ENCODE results near the gene THSD4.

The THSD4 gene

DNA sequence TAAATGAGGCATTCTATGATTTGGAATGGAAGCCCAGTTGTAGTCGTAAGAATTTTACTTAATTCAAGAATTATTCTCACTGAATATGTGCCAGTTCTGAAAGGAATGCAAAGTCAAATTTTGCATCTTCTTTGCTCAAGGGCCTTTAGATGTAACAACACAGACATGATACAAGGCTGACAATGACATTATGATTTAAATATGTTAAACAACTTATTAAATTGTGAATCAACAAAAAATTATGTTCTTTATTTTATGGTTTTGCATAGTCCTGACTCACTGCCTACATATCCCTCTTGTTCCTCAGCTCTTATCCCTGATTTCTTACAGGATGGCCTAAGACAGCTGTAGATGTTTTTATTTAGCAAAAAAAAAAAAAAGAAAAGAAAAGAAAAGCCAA lies 524.2 kb downstream of the THSD4 start:
- Histone ChIP-seq H3K4me1 (ENCODE audit: control insufficient read depth in 5 of 5, insufficient read depth in 5 of 5, low read length in 5 of 5) (peaks cover 0 to 14% (median 10%) of the 10 kb centered on the region in 5 donors), H3K9ac (ENCODE audit: low read length in 5 of 5) (no peak overlapping the region), H3K36me3 (ENCODE audit: control insufficient read depth in 5 of 5, insufficient read depth in 5 of 5, low read length in 5 of 5) (no peaks in the 10 kb centered on the region), H3K27me3 (ENCODE audit: control insufficient read depth in 5 of 5, insufficient read depth in 4 of 5, low read length in 5 of 5) (no peaks in the 10 kb centered on the region), H3K9me3 (ENCODE audit: control insufficient read depth in 5 of 5, low read length in 5 of 5) (no peaks in the 10 kb centered on the region), H3K4me3 (ENCODE audit: low read depth in 1 of 5, low read length in 5 of 5) (no peak overlapping the region), H3K27ac (ENCODE audit: low read depth, low read length) (no peak overlapping the region)

- Histone ChIP-seq H3K4me3 (ENCODE audit: low read depth in 1 of 5, low read length in 5 of 5) (no peak overlapping the region), H3K27ac (ENCODE audit: low read depth, low read length) (no peak overlapping the region), H3K36me3 (ENCODE audit: control insufficient read depth in 5 of 5, insufficient read depth in 5 of 5, low read length in 5 of 5) (no peaks in the 10 kb centered on the region), H3K9ac (ENCODE audit: low read length in 5 of 5) (no peak overlapping the region), H3K9me3 (ENCODE audit: control insufficient read depth in 5 of 5, low read length in 5 of 5) (no peaks in the 10 kb centered on the region), H3K27me3 (ENCODE audit: control insufficient read depth in 5 of 5, insufficient read depth in 4 of 5, low read length in 5 of 5) (no peaks in the 10 kb centered on the region), H3K4me1 (ENCODE audit: control insufficient read depth in 5 of 5, insufficient read depth in 5 of 5, low read length in 5 of 5) (peaks cover 0 to 14% (median 10%) of the 10 kb centered on the region in 5 donors)
Measured at GRCh38 chr15:71643918-71644317, 528.6 kb downstream of the THSD4 start.

- Histone ChIP-seq H3K9me3 (ENCODE audit: control insufficient read depth in 5 of 5, low read length in 5 of 5) (no peaks in the 10 kb centered on the region), H3K4me3 (ENCODE audit: low read depth in 1 of 5, low read length in 5 of 5) (no peak overlapping the region), H3K27me3 (ENCODE audit: control insufficient read depth in 5 of 5, insufficient read depth in 4 of 5, low read length in 5 of 5) (no peaks in the 10 kb centered on the region), H3K9ac (ENCODE audit: low read length in 5 of 5) (no peak overlapping the region), H3K36me3 (ENCODE audit: control insufficient read depth in 5 of 5, insufficient read depth in 5 of 5, low read length in 5 of 5) (no peaks in the 10 kb centered on the region), H3K27ac (ENCODE audit: low read depth, low read length) (no peak overlapping the region), H3K4me1 (ENCODE audit: control insufficient read depth in 5 of 5, insufficient read depth in 5 of 5, low read length in 5 of 5) (peaks cover 0 to 15% (median 6%) of the 10 kb centered on the region in 5 donors)
Measured at GRCh38 chr15:71646767-71647486, 531.7 kb downstream of the THSD4 start.

DNA sequence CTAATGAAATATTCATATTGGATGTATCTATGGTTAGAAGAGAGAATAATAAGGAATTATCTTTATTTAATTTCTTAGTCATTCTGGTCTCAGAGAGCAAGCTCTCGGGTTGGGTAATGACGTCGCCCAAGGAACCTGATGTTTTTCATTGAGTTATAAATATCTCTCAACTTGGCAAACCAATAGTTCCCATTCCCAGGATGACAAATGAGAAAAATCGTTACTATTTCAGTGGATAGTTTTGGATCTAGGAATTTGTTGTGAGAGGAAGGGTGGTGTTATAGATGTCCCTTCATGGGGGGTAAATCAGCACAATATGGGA lies 532.2 kb downstream of the THSD4 start:
- Histone ChIP-seq H3K36me3 (ENCODE audit: control insufficient read depth in 5 of 5, insufficient read depth in 5 of 5, low read length in 5 of 5) (no peaks in the 10 kb centered on the region), H3K27ac (ENCODE audit: low read depth, low read length) (no peak overlapping the region), H3K4me1 (ENCODE audit: control insufficient read depth in 5 of 5, insufficient read depth in 5 of 5, low read length in 5 of 5) (peaks cover 0 to 15% (median 7%) of the 10 kb centered on the region in 5 donors), H3K4me3 (ENCODE audit: low read depth in 1 of 5, low read length in 5 of 5) (no peak overlapping the region), H3K9ac (ENCODE audit: low read length in 5 of 5) (no peak overlapping the region), H3K27me3 (ENCODE audit: control insufficient read depth in 5 of 5, insufficient read depth in 4 of 5, low read length in 5 of 5) (no peaks in the 10 kb centered on the region), H3K9me3 (ENCODE audit: control insufficient read depth in 5 of 5, low read length in 5 of 5) (no peaks in the 10 kb centered on the region)

GRCh38 chr15:71648095-71648494 lies 532.8 kb downstream of the THSD4 start:
- peaks cover 0 to 15% (median 7%) of the 10 kb centered on the region in 5 donors for H3K4me1 ChIP-seq (ENCODE audit: control insufficient read depth in 5 of 5, insufficient read depth in 5 of 5, low read length in 5 of 5)
- no peaks in the 10 kb centered on the region for H3K9me3 ChIP-seq (ENCODE audit: control insufficient read depth in 5 of 5, low read length in 5 of 5)
- no peak overlapping the region for H3K27ac ChIP-seq (ENCODE audit: low read depth, low read length)
- H3K36me3 ChIP-seq (ENCODE audit: control insufficient read depth in 5 of 5, insufficient read depth in 5 of 5, low read length in 5 of 5) = no peaks in the 10 kb centered on the region
- no peak overlapping the region for H3K9ac ChIP-seq (ENCODE audit: low read length in 5 of 5)
- no peak overlapping the region for H3K4me3 ChIP-seq (ENCODE audit: low read depth in 1 of 5, low read length in 5 of 5)
- no peaks in the 10 kb centered on the region for H3K27me3 ChIP-seq (ENCODE audit: control insufficient read depth in 5 of 5, insufficient read depth in 4 of 5, low read length in 5 of 5)

DNA sequence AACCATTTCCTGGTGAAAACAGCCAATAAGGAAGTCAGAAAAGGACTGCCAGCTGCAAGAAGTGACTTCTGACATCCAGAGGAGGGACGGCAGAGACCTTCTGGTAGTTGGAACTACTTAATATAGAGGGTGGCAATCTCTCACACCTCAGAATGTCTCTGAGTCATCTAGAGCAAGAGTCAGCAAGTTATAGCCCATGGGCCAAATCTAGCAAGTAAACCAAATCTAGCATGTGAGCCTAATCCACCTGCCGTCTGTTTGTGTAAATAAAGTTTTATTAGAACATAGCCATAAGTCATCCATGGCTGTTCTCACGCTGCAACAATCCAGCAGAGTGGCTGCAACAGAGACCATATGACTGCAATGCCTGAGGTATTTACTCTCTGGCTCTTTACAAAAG lies 534.6 kb downstream of the THSD4 start:
- no peak overlapping the region for H3K27ac ChIP-seq (ENCODE audit: low read depth, low read length)
- no peaks in the 10 kb centered on the region for H3K27me3 ChIP-seq (ENCODE audit: control insufficient read depth in 5 of 5, insufficient read depth in 4 of 5, low read length in 5 of 5)
- H3K9ac ChIP-seq (ENCODE audit: low read length in 5 of 5) = no peak overlapping the region
- H3K4me1 ChIP-seq (ENCODE audit: control insufficient read depth in 5 of 5, insufficient read depth in 5 of 5, low read length in 5 of 5) = peaks cover 0 to 24% (median 15%) of the 10 kb centered on the region in 5 donors
- H3K9me3 ChIP-seq (ENCODE audit: control insufficient read depth in 5 of 5, low read length in 5 of 5) = no peaks in the 10 kb centered on the region
- no peak overlapping the region for H3K4me3 ChIP-seq (ENCODE audit: low read depth in 1 of 5, low read length in 5 of 5)
- no peaks in the 10 kb centered on the region for H3K36me3 ChIP-seq (ENCODE audit: control insufficient read depth in 5 of 5, insufficient read depth in 5 of 5, low read length in 5 of 5)

GRCh38 chr15:71650603-71651002 lies 535.3 kb downstream of the THSD4 start:
- Histone ChIP-seq H3K27me3 (ENCODE audit: control insufficient read depth in 5 of 5, insufficient read depth in 4 of 5, low read length in 5 of 5) (no peaks in the 10 kb centered on the region), H3K36me3 (ENCODE audit: control insufficient read depth in 5 of 5, insufficient read depth in 5 of 5, low read length in 5 of 5) (no peaks in the 10 kb centered on the region), H3K4me1 (ENCODE audit: control insufficient read depth in 5 of 5, insufficient read depth in 5 of 5, low read length in 5 of 5) (peaks cover 0 to 26% (median 15%) of the 10 kb centered on the region in 5 donors), H3K4me3 (ENCODE audit: low read depth in 1 of 5, low read length in 5 of 5) (no peak overlapping the region), H3K9ac (ENCODE audit: low read length in 5 of 5) (no peak overlapping the region), H3K9me3 (ENCODE audit: control insufficient read depth in 5 of 5, low read length in 5 of 5) (no peaks in the 10 kb centered on the region), H3K27ac (ENCODE audit: low read depth, low read length) (no peak overlapping the region)

- Histone ChIP-seq H3K36me3 (ENCODE audit: control insufficient read depth in 5 of 5, insufficient read depth in 5 of 5, low read length in 5 of 5) (no peaks in the 10 kb centered on the region), H3K9ac (ENCODE audit: low read length in 5 of 5) (no peak overlapping the region), H3K27me3 (ENCODE audit: control insufficient read depth in 5 of 5, insufficient read depth in 4 of 5, low read length in 5 of 5) (no peaks in the 10 kb centered on the region), H3K4me1 (ENCODE audit: control insufficient read depth in 5 of 5, insufficient read depth in 5 of 5, low read length in 5 of 5) (peaks cover 0 to 26% (median 15%) of the 10 kb centered on the region in 5 donors), H3K4me3 (ENCODE audit: low read depth in 1 of 5, low read length in 5 of 5) (no peak overlapping the region), H3K27ac (ENCODE audit: low read depth, low read length) (no peak overlapping the region), H3K9me3 (ENCODE audit: control insufficient read depth in 5 of 5, low read length in 5 of 5) (no peaks in the 10 kb centered on the region)
Measured at GRCh38 chr15:71651750-71652186, 536.5 kb downstream of the THSD4 start.

DNA sequence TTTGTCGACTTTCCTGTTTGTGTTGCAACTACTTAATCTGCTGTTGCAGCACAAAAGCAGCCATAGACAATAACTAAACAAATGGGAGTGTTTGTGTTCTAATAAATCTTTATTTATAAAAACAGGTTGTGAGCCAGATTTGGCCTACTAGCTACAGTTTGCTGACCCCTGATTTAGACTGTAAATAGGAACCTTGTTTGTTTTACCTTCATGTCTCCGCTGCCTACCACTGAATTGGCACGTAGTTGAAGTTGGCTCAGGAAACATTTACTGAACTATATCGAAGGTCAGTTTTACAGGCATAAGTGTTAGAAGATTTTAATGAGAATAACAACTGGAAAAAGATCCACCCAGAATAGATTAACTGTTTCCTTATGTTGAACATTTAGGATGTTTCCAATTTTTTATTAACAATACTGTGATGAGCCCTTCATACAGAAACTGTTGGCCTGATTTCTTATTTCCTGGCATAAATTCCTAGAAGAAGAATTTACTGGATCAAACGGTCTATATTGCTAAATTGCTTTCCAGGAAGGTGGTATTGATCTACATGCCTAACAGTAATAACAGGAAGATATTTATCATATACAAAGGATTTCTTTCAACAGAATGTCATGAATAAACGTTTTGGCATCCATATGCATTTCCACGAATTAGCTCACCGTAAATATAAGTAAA lies 538.9 kb downstream of the THSD4 start:
- Histone ChIP-seq H3K27me3 (ENCODE audit: control insufficient read depth in 5 of 5, insufficient read depth in 4 of 5, low read length in 5 of 5) (no peaks in the 10 kb centered on the region), H3K9ac (ENCODE audit: low read length in 5 of 5) (no peak overlapping the region), H3K4me3 (ENCODE audit: low read depth in 1 of 5, low read length in 5 of 5) (no peak overlapping the region), H3K36me3 (ENCODE audit: control insufficient read depth in 5 of 5, insufficient read depth in 5 of 5, low read length in 5 of 5) (no peaks in the 10 kb centered on the region), H3K9me3 (ENCODE audit: control insufficient read depth in 5 of 5, low read length in 5 of 5) (no peaks in the 10 kb centered on the region), H3K4me1 (ENCODE audit: control insufficient read depth in 5 of 5, insufficient read depth in 5 of 5, low read length in 5 of 5) (peaks cover 0 to 26% (median 11%) of the 10 kb centered on the region in 5 donors), H3K27ac (ENCODE audit: low read depth, low read length) (peak overlapping the region; percentile 42)

GRCh38 chr15:71654720-71655174 lies 539.5 kb downstream of the THSD4 start:
- no peaks in the 10 kb centered on the region for H3K9me3 ChIP-seq (ENCODE audit: control insufficient read depth in 5 of 5, low read length in 5 of 5)
- H3K27ac ChIP-seq (ENCODE audit: low read depth, low read length) = peak overlapping the region; percentile 42
- H3K36me3 ChIP-seq (ENCODE audit: control insufficient read depth in 5 of 5, insufficient read depth in 5 of 5, low read length in 5 of 5) = no peaks in the 10 kb centered on the region
- peaks cover 0 to 25% (median 11%) of the 10 kb centered on the region in 5 donors for H3K4me1 ChIP-seq (ENCODE audit: control insufficient read depth in 5 of 5, insufficient read depth in 5 of 5, low read length in 5 of 5)
- no peak overlapping the region for H3K4me3 ChIP-seq (ENCODE audit: low read depth in 1 of 5, low read length in 5 of 5)
- H3K9ac ChIP-seq (ENCODE audit: low read length in 5 of 5) = no peak overlapping the region
- no peaks in the 10 kb centered on the region for H3K27me3 ChIP-seq (ENCODE audit: control insufficient read depth in 5 of 5, insufficient read depth in 4 of 5, low read length in 5 of 5)
